Astrocyte (in vitro differentiated cells and primary cell): ENCODE results near the gene ANKRD33B. TPM values are rescaled to one million over a fixed set of nuclear protein-coding genes. Genes with fewer than 3 reads are reported as not detected.

Experiments
- DNase-seq: peaks from one replicate; pipeline ENCODE4 v3.0.0-alpha.2; 2010; ENCODE audit warnings: low read depth
- FAIRE-seq: peaks from 2 replicates; lab custom pipeline; 2011; peaks lifted over from hg19 to GRCh38; lab: Jason Lieb, UNC
- H2AFZ ChIP-seq: 2 replicates; pipeline ENCODE4 v1.6.0; 2012; ENCODE audit warnings: low read depth, low read length, inconsistent platforms
- H3K27ac ChIP-seq: 2 replicates; pipeline ENCODE4 v1.5.1; 2011; ENCODE audit warnings: low read depth, low read length, inconsistent platforms
- H3K27me3 ChIP-seq: 2 replicates; pipeline ENCODE4 v1.6.0; 2011; ENCODE audit warnings: low read length, inconsistent platforms; ENCODE audit not compliant: insufficient read depth
- H3K36me3 ChIP-seq: 2 replicates; pipeline ENCODE4 v1.5.1; 2011; ENCODE audit warnings: low read length, inconsistent platforms; ENCODE audit not compliant: insufficient read depth
- H3K4me1 ChIP-seq: 2 replicates; pipeline ENCODE4 v1.5.1; 2011; ENCODE audit warnings: low read length, inconsistent platforms; ENCODE audit not compliant: insufficient read depth
- H3K4me2 ChIP-seq: 2 replicates; pipeline ENCODE4 v1.6.0; 2012; ENCODE audit warnings: low read length, inconsistent platforms
- H3K4me3 ChIP-seq: 2 replicates; pipeline ENCODE4 v1.5.1; 2011; ENCODE audit warnings: low read depth, mild to moderate bottlenecking, low read length, inconsistent platforms; ENCODE audit not compliant: insufficient read depth
- H3K79me2 ChIP-seq: 2 replicates; pipeline ENCODE4 v1.6.0; 2012; ENCODE audit warnings: mild to moderate bottlenecking, low read length, inconsistent platforms; ENCODE audit not compliant: insufficient read depth
- H3K9ac ChIP-seq: 2 replicates; pipeline ENCODE4 v1.6.0; 2012; ENCODE audit warnings: mild to moderate bottlenecking, low read length, inconsistent platforms
- H3K9me3 ChIP-seq: 2 replicates; pipeline ENCODE4 v1.5.1; 2012; ENCODE audit warnings: low read depth, mild to moderate bottlenecking, low read length, inconsistent platforms; ENCODE audit not compliant: insufficient read depth
- H4K20me1 ChIP-seq: 2 replicates; pipeline ENCODE4 v1.6.0; 2012; ENCODE audit warnings: low read length, inconsistent platforms; ENCODE audit not compliant: insufficient read depth
- H3K27ac Mint-ChIP-seq: one replicate; pipeline ENCODE4 v1.8.0; 2021; ENCODE audit warnings: mild to moderate bottlenecking, mixed read lengths; ENCODE audit not compliant: unreplicated experiment
- H3K27me3 Mint-ChIP-seq: one replicate; pipeline ENCODE4 v1.8.0; 2021; ENCODE audit warnings: low read depth, mixed read lengths; ENCODE audit not compliant: unreplicated experiment
- H3K36me3 Mint-ChIP-seq: one replicate; pipeline ENCODE4 v1.8.0; 2021; ENCODE audit warnings: low read depth, mixed read lengths; ENCODE audit not compliant: unreplicated experiment
- H3K4me1 Mint-ChIP-seq: one replicate; pipeline ENCODE4 v1.8.0; 2021; ENCODE audit warnings: low read depth, mixed read lengths; ENCODE audit not compliant: unreplicated experiment
- H3K4me3 Mint-ChIP-seq: one replicate; pipeline ENCODE4 v1.8.0; 2021; ENCODE audit warnings: mild to moderate bottlenecking, moderate library complexity, mixed read lengths; ENCODE audit not compliant: unreplicated experiment
- H3K9me3 Mint-ChIP-seq: one replicate; pipeline ENCODE4 v1.8.0; 2021; ENCODE audit warnings: mild to moderate bottlenecking, mixed read lengths; ENCODE audit not compliant: unreplicated experiment
- EZH2 ChIP-seq: IDR thresholded peaks from 2 replicates; pipeline ENCODE4 v1.6.1; 2012; ENCODE audit warnings: mild to moderate bottlenecking, low read length, inconsistent platforms; ENCODE audit not compliant: insufficient read depth
- total RNA-seq: library from RNA; stranded (reverse); gene quantifications from 2 replicates; pipeline ENCODE4 v1.2.1, GENCODE V29; 2021
- TF ChIP-seq, protein P1 (sequence below): IDR thresholded peaks from 2 replicates; pipeline ENCODE4 v1.5.1; 2011; ENCODE audit warnings: low read depth, mild to moderate bottlenecking, inconsistent platforms, low read length, moderate library complexity; ENCODE audit not compliant: insufficient read depth

The ANKRD33B gene
- total RNA-seq, 1 donor from 2014 or later: 22.7 TPM

GRCh38 chr5:10540036-10540544 is 23.8 kb upstream of the ANKRD33B start:
- H3K4me3 Mint-ChIP-seq: no peak overlapping the region

DNA sequence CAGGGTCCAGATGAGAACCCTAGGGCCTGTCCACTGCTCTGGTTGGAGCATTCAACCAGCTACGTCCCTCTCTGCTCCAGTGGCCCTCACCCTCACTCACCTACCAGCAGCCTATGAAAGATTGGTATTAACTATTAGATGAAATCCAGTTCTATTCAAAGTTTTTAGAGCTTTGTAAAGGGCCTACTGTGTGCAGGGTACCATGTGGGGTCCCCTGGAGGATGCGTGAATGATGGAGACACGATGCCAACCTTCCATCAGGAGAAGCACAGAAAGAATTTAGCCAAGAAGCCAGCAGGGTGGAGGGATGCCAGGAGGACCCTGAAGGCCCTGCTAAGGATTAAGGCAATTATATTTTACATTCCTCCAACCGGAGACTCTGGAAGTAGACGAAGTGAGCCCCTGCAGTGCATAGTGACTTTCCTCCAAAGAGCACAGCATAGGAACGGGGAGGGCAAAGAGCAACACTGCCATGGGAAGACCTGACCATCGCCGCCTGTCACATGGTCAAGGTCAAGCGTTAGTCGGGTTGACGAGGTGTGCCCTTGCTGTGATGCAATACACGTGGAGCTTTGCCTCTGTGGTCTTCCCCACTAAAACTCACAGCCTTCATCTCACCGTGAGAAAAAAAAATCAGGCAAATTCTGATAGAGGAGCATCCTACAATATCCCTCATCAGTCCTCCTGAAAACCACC is 22.8 kb upstream of the ANKRD33B start:
- Histone ChIP-seq H3K4me1 (peaks cover 3% of the 10 kb centered on the region), H3K9me3 (no peaks in the 10 kb centered on the region), H3K9ac (no peak overlapping the region), H3K27ac (no peak overlapping the region), H3K36me3 (no peaks in the 10 kb centered on the region), H2AFZ (no peak overlapping the region), H3K79me2 (no peaks in the 10 kb centered on the region), H3K27me3 (no peaks in the 10 kb centered on the region), H4K20me1 (no peaks in the 10 kb centered on the region), H3K4me2 (no peak overlapping the region), H3K4me3 (no peak overlapping the region)
- TF ChIP-seq, protein P1, sequence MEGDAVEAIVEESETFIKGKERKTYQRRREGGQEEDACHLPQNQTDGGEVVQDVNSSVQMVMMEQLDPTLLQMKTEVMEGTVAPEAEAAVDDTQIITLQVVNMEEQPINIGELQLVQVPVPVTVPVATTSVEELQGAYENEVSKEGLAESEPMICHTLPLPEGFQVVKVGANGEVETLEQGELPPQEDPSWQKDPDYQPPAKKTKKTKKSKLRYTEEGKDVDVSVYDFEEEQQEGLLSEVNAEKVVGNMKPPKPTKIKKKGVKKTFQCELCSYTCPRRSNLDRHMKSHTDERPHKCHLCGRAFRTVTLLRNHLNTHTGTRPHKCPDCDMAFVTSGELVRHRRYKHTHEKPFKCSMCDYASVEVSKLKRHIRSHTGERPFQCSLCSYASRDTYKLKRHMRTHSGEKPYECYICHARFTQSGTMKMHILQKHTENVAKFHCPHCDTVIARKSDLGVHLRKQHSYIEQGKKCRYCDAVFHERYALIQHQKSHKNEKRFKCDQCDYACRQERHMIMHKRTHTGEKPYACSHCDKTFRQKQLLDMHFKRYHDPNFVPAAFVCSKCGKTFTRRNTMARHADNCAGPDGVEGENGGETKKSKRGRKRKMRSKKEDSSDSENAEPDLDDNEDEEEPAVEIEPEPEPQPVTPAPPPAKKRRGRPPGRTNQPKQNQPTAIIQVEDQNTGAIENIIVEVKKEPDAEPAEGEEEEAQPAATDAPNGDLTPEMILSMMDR: no peak
- TF ChIP-seq EZH2: no peak
- no peaks in the 10 kb centered on the region for H3K9me3 Mint-ChIP-seq
- no peak overlapping the region for H3K4me3 Mint-ChIP-seq
- FAIRE-seq (no peak), DNase-seq (no peak)
- no peak overlapping the region for H3K27ac Mint-ChIP-seq
- peaks cover 10% of the 10 kb centered on the region for H3K27me3 Mint-ChIP-seq
- H3K36me3 Mint-ChIP-seq: peaks cover 3% of the 10 kb centered on the region
- peaks cover 17% of the 10 kb centered on the region for H3K4me1 Mint-ChIP-seq

More at GRCh38 chr5:10540036-10540544, 23.8 kb upstream of the ANKRD33B start:
- no peak for TF ChIP-seq EZH2
- TF ChIP-seq, protein P1: no peak
- no peak overlapping the region for H2AFZ ChIP-seq
- no peaks in the 10 kb centered on the region for H3K79me2 ChIP-seq
- Mint-ChIP-seq H3K9me3 (no peaks in the 10 kb centered on the region), H3K27me3 (peaks cover 10% of the 10 kb centered on the region), H3K27ac (no peak overlapping the region), H3K36me3 (peaks cover 3% of the 10 kb centered on the region), H3K4me1 (peaks cover 17% of the 10 kb centered on the region)
- no peaks in the 10 kb centered on the region for H3K9me3 ChIP-seq
- no peak for DNase-seq
- no peak overlapping the region for H3K4me3 ChIP-seq
- H3K4me2 ChIP-seq: no peak overlapping the region
- H3K4me1 ChIP-seq: peaks cover 3% of the 10 kb centered on the region
- FAIRE-seq: no peak
- no peak overlapping the region for H3K9ac ChIP-seq
- H4K20me1 ChIP-seq: no peaks in the 10 kb centered on the region
- H3K27me3 ChIP-seq: no peaks in the 10 kb centered on the region
- H3K36me3 ChIP-seq: no peaks in the 10 kb centered on the region
- H3K27ac ChIP-seq: no peak overlapping the region

GRCh38 chr5:10542055-10542550 is 21.8 kb upstream of the ANKRD33B start:
- H3K9me3 ChIP-seq: no peaks in the 10 kb centered on the region
- no peak overlapping the region for H3K9ac ChIP-seq
- TF ChIP-seq, protein P1: no peak
- no peak for TF ChIP-seq EZH2
- DNase-seq (no peak), FAIRE-seq (no peak)
- Mint-ChIP-seq H3K27ac (no peak overlapping the region), H3K4me1 (peaks cover 13% of the 10 kb centered on the region), H3K9me3 (no peaks in the 10 kb centered on the region), H3K4me3 (no peak overlapping the region), H3K36me3 (peaks cover 3% of the 10 kb centered on the region), H3K27me3 (peaks cover 10% of the 10 kb centered on the region)
- no peak overlapping the region for H2AFZ ChIP-seq
- no peaks in the 10 kb centered on the region for H3K27me3 ChIP-seq
- no peak overlapping the region for H3K4me2 ChIP-seq
- no peaks in the 10 kb centered on the region for H3K36me3 ChIP-seq
- H3K4me3 ChIP-seq: no peak overlapping the region
- H4K20me1 ChIP-seq: no peaks in the 10 kb centered on the region
- H3K79me2 ChIP-seq: no peaks in the 10 kb centered on the region
- no peak overlapping the region for H3K27ac ChIP-seq
- H3K4me1 ChIP-seq: peaks cover 3% of the 10 kb centered on the region
